ENCODE measurements around the gene G3BP1.
A peak's percentile ranks its signal among the peaks of the same experiment; 100 is the strongest.
"Not testable (repeated sequence)": the region's sequence is repeated elsewhere in the genome, so short reads cannot be mapped to it uniquely, and the experiment has no call there.

G3BP1 gene

GRCh38 chr5:151771259-151772028, at the start of gene G3BP1:
Gene G3BP1 (plus strand): TSS chr5:151771954. CDS start chr5:151786621, 14,667 bp downstream.
- DNase-seq = peak; percentile 100

- DNase-seq = no peak
Measured at GRCh38 chr5:151722546-151722945, 49.2 kb upstream of the G3BP1 start.

- no peak for DNase-seq
Measured at GRCh38 chr5:151724360-151724759, 47.4 kb upstream of the G3BP1 start.

- not testable (repeated sequence) for DNase-seq
Measured at GRCh38 chr5:151729597-151729996, 42.2 kb upstream of the G3BP1 start.

- no peak for DNase-seq
Measured at GRCh38 chr5:151730381-151730780, 41.4 kb upstream of the G3BP1 start.

GRCh38 chr5:151733358-151734063, 38.2 kb upstream of the G3BP1 start:
- no peak for DNase-seq

GRCh38 chr5:151734064-151734408, 37.7 kb upstream of the G3BP1 start:
- DNase-seq = no peak

GRCh38 chr5:151735646-151736045, 36.1 kb upstream of the G3BP1 start:
- no peak for DNase-seq

- no peak for DNase-seq
Measured at GRCh38 chr5:151737431-151737830, 34.3 kb upstream of the G3BP1 start.

- DNase-seq = no peak
Measured at GRCh38 chr5:151738125-151738848, 33.5 kb upstream of the G3BP1 start.

- no peak for DNase-seq
Measured at GRCh38 chr5:151739395-151739794, 32.4 kb upstream of the G3BP1 start.

- no peak for DNase-seq
Measured at GRCh38 chr5:151739939-151740335, 31.8 kb upstream of the G3BP1 start.

- no peak for DNase-seq
Measured at GRCh38 chr5:151740336-151740942, 31.3 kb upstream of the G3BP1 start.

GRCh38 chr5:151740958-151741373, 30.8 kb upstream of the G3BP1 start:
- no peak for DNase-seq

GRCh38 chr5:151741678-151742423, 29.9 kb upstream of the G3BP1 start:
- DNase-seq = no peak

- DNase-seq = no peak
Measured at GRCh38 chr5:151742870-151743294, 28.9 kb upstream of the G3BP1 start.

- no peak for DNase-seq
Measured at GRCh38 chr5:151743530-151743929, 28.2 kb upstream of the G3BP1 start.

GRCh38 chr5:151745071-151745705, 26.6 kb upstream of the G3BP1 start:
- DNase-seq = no peak

- no peak for DNase-seq
Measured at GRCh38 chr5:151750121-151750520, 21.6 kb upstream of the G3BP1 start.

GRCh38 chr5:151751091-151751490, 20.7 kb upstream of the G3BP1 start:
- DNase-seq = no peak

- no peak for DNase-seq
Measured at GRCh38 chr5:151751593-151751992, 20.2 kb upstream of the G3BP1 start.

GRCh38 chr5:151755383-151755782, 16.4 kb upstream of the G3BP1 start:
- no peak for DNase-seq

Data from NCI-H524 treated with DMSO at 0.1 percent for 48 hours (cell line).